GM12892 (cell line): ENCODE data around the gene CABP4.
"Not testable (repeated sequence)": the region's sequence is repeated elsewhere in the genome, so short reads cannot be mapped to it uniquely, and the experiment has no call there.

ENCODE experiments used
- DNase-seq: peaks from one replicate; pipeline ENCODE4 v3.0.0; 2011; ENCODE audit not compliant: insufficient read length
- FAIRE-seq: peaks from 2 replicates; lab custom pipeline; 2011; peaks lifted over from hg19 to GRCh38; lab: Jason Lieb, UNC
- POLR2A ChIP-seq: IDR thresholded peaks from 2 replicates; pipeline ENCODE4 v1.6.1; 2011; ENCODE audit warnings: low read depth, low read length, control low read depth
- POLR2AphosphoS5 ChIP-seq: IDR thresholded peaks from 2 replicates; pipeline ENCODE4 v1.6.1; 2011; ENCODE audit warnings: low read depth, low read length, control low read depth
- TAF1 ChIP-seq: IDR thresholded peaks from 2 replicates; pipeline ENCODE4 v1.6.1; 2011; ENCODE audit warnings: low read depth, mild to moderate bottlenecking, control low read depth, low read length, borderline replicate concordance

Gene CABP4

DNA sequence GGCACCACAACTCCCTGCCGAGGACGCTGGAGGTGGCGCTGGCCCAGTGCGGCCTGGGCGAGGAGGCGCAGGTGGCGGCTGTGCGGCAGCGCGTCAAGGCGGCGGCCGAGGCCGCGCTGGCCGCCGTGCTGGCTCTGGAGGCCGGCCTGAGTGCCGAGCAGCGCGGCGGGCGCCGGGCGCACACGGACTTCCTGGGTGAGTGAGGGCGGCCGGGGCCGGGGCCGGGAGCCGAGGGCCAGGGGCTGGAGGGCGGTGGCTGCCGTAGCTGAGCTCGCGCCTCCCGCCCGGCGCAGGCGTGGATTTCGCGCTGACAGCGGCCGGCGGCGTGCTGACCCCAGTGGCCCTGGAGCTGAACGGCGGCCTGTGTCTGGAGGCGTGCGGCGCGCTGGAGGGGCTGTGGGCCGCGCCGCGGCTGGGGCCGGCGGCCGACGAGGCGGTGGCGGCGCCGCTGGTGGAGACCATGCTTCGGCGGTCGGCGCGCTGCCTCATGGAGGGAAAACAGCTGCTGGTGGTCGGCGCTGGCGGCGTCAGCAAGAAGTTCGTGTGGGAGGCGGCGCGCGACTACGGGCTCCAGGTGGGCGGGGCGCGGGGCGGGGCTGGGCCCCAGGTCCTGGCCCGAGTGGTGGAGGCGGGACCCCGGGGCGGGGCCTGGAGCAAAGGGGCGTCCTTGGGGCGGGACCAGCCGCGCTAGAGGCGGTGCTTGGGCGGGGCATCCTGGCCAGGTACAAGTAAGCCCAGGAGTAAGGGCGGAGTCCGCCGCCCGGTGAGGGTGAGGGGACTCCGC lies 34.3 kb upstream of the CABP4 start:
- DNase-seq = peak; percentile 99
- peak; percentile 100 for FAIRE-seq
- no peak; the same call in 1 of the 2 replicates for TF ChIP-seq POLR2A
- TF ChIP-seq POLR2AphosphoS5 = no peak

DNA sequence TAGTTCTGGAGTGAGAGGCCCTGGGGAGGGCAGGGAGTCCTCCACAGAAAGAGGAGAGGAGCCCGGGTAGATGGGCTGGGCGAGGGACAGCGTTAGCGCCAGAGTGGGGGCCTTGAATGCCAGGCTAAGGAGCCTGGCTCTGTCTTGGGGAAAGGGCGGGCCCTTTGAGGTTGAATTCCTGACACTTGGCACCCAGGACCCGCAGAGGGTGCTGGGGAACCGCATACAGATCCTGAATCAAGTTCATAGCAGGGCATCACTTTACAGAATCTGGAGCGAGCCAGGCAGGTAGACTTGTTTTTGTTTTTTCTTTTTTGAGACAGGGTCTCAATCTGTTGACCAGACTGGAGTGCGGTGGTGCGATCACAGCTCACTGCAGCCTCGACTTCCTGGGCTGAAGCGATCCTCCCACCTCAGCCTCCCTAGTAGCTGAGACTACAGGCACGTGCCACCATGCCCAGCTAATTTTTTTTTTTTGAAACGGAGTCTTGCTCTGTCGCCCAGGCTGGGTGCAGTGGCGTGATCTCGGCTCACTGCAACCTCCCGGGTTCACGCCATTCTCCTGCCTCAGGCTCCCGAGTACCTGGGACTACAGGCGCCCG lies 33.6 kb upstream of the CABP4 start:
- FAIRE-seq = no peak
- DNase-seq = no peak
- no peak for TF ChIP-seq TAF1
- TF ChIP-seq POLR2A = no peak
- no peak for TF ChIP-seq POLR2AphosphoS5

DNA sequence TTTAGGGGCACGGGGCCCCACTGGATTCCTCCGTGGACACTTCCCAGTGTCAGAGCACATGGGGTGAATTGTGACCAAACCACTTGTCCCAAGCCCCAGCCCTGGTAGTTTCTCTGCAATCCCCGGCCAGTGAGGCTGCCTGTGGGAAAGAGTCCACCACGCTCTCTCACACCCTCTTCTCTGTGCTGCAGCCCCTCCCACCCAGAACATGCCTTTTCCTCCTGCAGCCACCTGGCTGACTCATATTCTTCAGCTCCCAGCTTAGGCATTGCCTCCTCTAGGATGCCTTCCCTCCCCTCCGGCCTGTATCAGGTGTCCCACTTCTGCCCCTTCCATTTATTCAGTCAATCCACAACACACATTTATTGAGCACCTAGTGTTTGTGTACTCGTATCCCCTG lies 32.3 kb upstream of the CABP4 start:
- FAIRE-seq (peak; percentile 63), DNase-seq (no peak)
- TF ChIP-seq TAF1 = no peak
- TF ChIP-seq POLR2A = no peak
- TF ChIP-seq POLR2AphosphoS5 = no peak

DNA sequence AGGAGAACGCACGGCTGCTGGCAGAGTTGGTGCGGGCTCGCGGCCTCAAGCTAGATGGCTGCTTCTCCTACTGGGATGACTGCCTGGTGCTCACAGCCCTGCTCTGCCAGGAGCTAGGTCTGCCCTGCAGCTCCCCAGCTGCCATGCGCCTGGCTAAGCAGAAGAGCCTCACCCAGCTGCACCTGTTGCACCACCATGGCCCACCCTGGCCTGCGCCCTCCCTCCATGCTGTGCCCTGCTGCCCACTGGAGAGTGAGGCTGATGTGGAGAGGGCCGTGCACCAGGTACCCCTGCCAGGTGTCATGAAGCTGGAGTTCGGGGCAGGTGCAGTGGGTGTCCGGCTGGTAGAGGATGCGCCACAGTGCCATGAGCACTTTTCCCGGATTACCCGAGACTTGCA lies 31.7 kb upstream of the CABP4 start:
- FAIRE-seq = no peak
- no peak for TF ChIP-seq POLR2A
- TF ChIP-seq POLR2AphosphoS5 = no peak
- no peak for TF ChIP-seq TAF1
- no peak for DNase-seq

DNA sequence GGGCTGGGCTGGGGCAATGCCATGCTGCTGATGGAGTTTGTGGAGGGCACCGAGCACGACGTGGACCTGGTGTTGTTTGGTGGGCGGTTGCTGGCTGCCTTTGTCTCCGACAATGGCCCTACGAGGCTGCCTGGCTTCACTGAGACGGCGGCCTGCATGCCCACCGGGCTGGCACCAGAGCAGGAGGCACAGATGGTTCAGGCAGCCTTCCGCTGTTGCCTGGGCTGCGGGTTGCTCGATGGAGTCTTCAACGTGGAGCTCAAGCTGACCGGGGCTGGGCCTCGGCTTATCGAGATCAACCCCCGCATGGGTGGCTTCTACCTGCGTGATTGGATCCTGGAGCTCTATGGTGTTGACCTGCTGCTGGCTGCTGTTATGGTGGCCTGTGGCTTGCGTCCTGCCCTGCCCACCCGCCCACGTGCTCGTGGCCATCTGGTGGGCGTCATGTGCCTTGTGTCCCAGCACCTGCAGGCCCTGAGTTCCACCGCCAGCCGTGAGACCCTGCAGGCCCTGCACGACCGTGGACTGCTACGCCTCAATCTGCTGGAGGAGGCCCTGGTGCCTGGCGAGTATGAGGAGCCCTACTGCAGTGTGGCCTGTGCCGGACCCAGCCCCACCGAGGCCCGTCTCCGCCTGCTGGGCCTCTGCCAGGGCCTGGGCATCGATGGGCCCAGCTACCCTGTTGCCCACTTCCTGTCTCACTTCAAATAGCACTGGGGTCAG lies 31.1 kb upstream of the CABP4 start:
- DNase-seq (no peak), FAIRE-seq (no peak)
- TF ChIP-seq POLR2AphosphoS5 = no peak
- no peak for TF ChIP-seq TAF1
- TF ChIP-seq POLR2A = no peak

DNA sequence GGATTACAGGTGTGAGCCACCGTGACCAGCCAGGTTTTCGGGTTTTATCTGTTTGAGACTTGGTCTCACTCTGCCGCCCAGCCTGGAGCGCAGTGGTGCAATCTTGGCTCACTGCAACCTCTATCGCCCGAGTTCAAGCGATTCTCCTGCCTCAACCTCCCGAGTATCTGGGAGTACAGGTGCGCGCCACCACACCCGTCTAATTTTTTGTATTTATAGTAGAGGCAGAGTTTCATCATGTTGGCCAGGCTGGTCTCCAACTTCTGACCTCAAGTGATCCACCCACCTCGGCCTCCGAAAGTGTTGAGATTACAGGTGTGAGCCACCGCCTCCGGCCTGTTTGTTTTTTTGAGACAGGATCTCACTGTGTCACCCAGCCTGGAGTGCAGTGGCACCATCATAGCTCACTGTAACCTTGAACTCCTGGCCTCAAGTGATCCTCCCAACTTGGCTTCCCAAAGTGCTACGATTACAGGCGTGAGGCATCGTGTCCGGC lies 27.7 kb upstream of the CABP4 start:
- FAIRE-seq, DNase-seq: not testable (repeated sequence)

DNA sequence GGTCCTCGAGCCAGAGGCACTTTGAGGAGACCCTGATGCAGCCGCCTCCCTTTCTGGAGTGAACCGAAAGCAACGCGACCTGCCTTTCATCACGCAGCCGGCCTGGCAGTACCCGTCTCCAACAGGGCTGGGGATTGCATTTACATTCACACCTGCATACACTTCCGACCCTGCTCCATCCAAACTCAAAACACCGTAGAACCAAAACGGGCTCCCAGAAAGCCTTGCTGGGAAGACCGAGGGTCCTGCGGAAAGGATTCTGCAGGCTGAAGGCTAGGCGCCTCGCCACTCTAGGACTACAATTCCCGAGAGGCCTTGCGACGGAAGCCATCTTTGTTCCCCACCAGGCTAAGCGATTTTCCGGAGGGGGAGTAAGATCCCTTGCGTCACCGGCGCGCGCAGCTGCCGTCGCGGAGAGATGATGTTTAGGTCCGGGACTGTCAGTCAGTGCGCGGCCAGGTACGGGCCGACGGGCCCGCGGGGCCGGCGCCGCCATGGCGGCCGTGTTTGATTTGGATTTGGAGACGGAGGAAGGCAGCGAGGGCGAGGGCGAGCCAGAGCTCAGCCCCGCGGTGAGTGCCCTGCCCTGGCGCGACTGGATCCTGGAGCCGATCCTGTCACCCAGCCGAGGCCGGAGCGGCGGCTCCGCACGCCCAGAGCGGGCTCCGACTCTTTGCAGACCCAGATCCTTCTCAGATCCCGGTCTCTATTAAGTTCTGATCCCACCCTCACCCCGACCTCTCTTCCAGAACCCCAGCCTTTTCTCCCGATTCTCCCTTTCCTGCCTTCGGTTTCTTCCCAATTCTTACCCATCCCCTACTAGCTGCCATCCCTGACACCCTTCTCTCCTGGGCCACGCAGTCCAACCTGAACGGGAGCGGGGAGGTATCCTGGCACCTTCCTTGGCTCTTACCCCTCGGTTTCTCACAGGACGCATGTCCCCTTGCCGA lies 26.8 kb upstream of the CABP4 start, which contains the start of gene RPS6KB2:
Gene RPS6KB2, plus strand, starts transcription at position 443 of the 950 bp plus-strand sequence. Its CDS starts 52 bp downstream, at position 495.
- TF ChIP-seq POLR2A (peak; percentile 81), POLR2AphosphoS5 (no peak), TAF1 (peak; percentile 76)
- peak; percentile 100 for FAIRE-seq
- peak; percentile 100 for DNase-seq

DNA sequence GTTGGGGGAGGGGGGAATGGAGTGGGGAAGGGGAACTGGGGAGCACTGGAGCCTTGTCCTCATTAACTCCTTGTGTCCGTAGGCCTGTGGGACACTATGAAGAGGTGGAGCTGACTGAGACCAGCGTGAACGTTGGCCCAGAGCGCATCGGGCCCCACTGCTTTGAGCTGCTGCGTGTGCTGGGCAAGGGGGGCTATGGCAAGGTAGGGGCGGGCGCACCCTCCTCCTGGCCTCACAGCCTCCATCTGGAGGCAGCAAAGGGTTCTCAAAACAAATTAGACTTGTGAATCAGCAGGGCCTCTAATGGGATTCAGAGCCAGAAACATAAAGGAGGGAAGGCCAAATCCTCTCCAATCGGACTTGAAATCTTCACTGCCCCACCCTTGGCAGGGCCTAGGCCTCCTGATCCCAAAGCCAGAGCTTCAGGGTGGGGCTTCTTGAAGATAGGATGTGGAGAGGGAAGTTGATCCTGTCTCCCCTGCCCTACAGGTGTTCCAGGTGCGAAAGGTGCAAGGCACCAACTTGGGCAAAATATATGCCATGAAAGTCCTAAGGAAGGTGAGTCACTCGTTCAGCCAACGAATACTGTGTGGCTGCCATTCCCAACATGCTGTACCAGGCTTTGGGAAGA lies 26.0 kb upstream of the CABP4 start:
- FAIRE-seq (peak; percentile 78), DNase-seq (no peak)
- TF ChIP-seq TAF1 = no peak
- TF ChIP-seq POLR2AphosphoS5 = no peak
- no peak for TF ChIP-seq POLR2A

DNA sequence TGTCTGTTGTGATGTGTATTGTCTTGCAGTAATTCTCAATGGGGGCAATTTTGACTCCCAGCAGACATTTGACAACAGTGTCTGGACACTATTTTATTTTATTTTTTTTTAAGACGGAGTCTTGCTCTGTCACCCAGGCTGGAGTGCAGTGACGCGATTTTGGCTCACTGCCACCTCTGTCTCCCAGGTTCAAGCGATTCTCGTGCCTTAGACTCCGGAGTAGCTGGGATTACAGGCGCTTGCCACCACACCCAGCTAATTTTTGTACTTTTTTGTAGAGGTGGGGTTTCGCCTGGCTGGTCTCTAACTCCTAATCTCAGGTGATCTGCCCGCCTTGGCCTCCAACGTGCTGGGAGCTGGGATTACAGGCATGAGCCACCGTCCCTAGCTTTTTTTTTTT lies 25.4 kb upstream of the CABP4 start:
- TF ChIP-seq POLR2A (no peak), POLR2AphosphoS5 (no peak), TAF1 (no peak)
- FAIRE-seq (no peak), DNase-seq (no peak)

DNA sequence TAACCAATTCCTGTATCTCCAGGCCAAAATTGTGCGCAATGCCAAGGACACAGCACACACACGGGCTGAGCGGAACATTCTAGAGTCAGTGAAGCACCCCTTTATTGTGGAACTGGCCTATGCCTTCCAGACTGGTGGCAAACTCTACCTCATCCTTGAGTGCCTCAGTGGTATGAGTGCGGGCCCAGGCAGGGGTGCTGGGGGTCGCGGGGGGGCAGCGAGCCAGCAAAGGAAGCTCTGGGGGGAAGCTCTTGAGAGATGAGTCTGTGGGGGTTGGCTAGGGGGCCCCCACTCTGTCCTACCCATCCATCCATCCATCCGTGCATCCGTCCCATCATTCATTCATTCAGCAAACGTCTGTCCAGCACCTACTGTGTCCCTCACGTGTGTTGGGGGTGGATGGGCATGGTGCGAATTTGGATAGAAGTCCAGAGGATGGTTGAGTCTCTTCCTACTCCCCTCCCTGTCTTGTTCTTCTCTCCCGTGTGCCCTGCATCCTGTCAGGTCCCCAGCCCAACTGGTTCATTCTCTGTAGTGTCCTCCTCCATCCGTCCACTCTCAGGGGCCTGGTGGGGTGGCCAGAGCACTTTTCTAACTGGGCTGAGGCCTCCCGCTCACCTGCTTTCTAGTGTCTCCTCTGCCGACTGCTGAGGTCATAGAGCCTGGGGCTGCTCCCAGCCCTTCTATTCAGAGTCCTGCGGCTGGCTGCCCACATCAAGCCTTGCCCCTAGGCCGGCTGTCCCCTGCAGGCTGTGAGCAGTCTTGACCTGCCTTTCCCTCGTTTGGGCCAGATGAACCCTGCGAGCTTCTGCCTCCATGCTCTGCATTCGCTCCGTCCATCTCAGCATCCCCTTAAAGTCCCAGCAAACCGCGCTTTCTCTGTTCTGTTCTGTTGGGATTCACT lies 23.6 kb upstream of the CABP4 start:
- no peak for TF ChIP-seq POLR2A
- TF ChIP-seq TAF1 = no peak
- TF ChIP-seq POLR2AphosphoS5 = peak; percentile 74; the same call in 1 of the 2 replicates
- DNase-seq (no peak), FAIRE-seq (no peak)
